Stimulated activated CD4-positive, alpha-beta T cell treated with anti-CD3 and anti-CD28 coated beads, Interleukin-4, amount 100 ng/mL, for 48 hours (primary cell): ENCODE measurements around the gene OSBPL1A.
A peak's percentile ranks its signal among the peaks of the same experiment; 100 is the strongest.
"Not testable (repeated sequence)": the region's sequence is repeated elsewhere in the genome, so short reads cannot be mapped to it uniquely, and the experiment has no call there.

Experiments
- DNase-seq, 2 donors: peaks; one replicate each; pipeline ENCODE4 v3.0.0-alpha.2; 2020; ENCODE audit warnings: low read depth in 2 of 2

The OSBPL1A gene

DNA sequence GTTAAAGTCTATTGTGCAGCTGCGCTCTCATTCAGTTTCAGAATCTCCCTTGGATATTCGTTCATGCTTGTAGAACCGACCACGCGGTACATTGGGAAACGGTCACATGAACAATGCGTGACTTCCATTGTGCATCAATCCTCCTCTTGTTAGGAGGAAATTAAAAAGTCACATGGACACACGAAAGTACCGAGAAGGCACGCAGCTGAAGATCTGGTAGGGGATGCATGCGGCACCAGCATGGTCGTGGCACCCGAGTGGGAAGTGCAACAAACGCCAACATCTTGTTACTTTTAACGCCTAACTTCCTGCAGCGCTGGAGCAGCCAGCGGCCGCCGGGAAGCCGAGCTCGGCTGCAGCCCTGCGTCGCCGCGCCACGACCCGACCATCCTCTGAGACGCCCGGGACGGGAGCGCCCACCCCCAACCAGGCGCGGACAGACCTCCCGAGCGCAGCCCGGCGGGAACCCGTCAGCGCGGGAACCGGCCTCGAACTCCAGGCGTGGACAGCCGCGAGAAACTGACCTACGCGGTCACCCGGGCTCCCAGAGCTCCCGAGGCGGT lies 412 bp downstream of the OSBPL1A start:
- peak; percentile 10 to 13 for DNase-seq

DNA sequence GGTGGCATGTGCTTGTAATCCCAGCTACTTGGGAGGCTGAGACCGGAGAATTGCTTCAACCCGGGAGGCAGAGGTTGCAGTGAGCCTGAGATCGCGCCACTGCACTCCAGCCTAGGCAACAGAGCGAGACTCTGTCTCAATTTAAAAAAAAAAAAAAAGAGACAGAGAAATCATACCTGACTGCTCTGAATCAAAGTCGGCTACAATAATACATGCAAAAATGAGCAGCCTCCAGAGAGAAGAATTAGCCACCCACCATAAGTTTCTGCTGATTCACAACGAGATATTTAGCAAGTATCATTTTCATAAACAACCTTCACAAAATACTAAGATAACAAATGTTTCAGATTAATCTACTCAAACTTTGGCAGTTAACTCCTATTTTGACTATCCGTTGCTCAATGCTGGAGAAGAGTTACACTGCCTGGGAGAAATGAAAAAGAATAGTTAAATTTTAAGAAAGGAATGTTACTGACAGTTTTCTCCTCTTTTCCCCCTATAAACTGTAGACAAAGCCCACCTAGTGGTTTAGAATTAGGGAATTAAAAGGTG lies 1.5 kb downstream of the OSBPL1A start:
- no peak for DNase-seq

DNA sequence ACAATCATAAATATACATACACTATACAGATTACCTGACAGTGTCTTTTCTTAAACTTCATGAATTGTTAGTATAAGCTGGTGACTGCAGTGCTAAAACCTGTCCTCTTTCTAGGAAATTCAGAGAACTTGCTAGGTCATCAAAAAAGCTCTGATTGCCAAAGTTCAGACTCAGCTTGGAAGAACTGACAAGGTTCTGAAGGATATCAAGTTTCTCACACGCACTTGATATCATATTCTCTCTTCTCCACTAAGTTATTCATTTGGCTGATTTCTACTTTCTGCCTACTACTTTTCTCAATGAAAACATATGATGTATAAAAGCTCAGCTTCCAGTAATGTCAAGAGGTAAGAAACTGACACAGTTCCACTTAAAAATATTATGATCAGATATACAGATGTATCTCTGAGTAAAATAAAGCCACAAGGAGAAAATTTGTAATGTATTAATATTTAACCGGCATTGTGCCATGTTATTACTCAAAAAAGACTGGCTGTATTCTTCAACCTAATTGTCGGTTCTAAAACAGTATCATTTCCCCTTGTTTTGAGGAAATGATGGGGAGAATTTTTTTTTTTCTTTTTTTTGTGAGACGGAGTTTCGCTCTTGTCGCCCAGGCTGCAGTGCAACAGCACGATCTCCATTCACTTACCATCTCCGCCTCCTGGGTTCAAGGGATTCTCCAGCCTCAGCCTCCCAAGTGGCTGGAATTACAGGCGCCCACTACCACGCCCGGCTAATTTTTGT lies 2.4 kb downstream of the OSBPL1A start:
- DNase-seq, result no peak

DNA sequence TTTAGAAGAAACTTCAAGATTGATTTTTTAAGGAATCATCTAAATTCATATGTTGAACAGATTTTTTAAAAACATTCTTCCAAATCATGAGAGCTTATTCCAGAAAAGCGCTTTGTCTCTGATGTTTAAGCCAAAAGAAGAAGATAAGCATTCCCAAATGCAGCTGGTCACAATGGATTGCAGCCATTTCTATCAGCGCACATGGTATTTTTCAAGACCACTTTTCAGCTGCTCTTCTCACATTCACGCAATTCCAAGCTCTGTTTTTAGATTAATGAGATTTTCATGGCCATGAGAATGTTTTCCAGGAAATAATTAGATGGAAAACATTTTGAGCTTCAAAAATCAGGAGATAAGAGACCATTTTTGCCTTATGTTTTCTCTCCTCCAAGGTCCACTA lies 8.7 kb downstream of the OSBPL1A start:
- DNase-seq, result no peak

DNA sequence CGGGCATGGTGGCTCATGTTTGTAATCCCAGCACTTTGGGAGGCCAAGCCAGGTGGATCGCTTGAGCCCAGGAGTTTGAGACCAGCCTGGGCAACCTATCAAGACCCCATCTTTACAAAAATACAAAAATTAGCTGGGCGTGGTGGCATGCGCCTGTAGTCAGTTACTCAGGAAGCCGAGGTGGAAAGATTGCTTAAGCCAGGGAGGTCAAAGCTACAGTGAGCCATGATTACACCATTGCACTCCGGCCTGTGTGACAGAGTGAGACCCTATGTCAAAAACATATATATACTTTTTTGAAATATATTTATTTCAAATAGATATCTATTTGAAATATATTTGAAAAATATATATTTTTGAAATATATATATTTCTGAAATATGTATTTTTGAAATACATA lies 10.9 kb downstream of the OSBPL1A start:
- DNase-seq, result no peak

DNA sequence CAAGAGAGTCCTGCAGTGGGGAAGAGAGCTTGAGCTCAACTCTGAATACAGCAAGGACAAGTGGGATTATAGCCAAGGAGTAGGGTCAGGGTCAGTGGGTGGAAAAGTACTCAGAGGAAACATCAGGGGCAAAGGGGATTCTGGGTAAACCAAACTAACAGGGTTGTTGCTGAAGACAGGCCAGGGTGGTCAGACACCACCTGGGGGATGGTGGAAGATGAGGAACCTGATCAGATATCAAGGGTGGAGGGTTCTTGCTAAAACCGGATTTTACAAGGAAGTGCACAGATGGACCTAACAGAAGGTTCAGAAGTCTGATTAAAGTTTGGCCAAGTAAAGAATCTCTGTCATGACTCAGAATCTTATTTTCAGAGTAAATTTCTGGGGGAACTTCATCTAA lies 16.5 kb downstream of the OSBPL1A start:
- DNase-seq, result no peak

DNA sequence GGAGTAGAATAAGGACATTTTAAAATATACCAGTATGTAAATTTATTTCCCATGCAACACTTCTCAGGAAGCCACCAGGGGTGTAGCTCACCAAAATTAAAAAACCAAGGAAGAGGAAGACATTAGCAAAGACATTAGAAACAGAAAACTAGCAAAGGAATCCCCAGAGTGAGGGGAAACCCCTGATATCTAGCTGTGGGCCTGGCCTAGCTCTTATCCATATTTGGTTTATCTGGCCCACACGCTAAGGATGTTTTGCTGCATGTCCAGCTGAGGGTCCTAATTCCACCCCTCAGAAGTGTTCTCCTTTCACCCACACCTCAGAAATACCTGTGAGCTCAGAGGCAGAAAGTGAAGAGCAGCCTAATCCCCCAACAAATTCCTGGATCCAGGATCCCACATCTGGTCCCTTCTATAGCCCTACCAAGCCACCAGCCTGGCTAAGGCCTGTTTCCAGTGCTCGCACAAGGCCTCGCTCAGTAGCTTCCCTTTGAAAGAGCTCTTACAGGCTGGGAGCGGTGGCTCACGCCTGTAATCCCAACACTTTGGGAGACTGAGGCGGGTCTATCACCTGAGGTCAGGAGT lies 17.4 kb downstream of the OSBPL1A start:
- DNase-seq, result no peak

DNA sequence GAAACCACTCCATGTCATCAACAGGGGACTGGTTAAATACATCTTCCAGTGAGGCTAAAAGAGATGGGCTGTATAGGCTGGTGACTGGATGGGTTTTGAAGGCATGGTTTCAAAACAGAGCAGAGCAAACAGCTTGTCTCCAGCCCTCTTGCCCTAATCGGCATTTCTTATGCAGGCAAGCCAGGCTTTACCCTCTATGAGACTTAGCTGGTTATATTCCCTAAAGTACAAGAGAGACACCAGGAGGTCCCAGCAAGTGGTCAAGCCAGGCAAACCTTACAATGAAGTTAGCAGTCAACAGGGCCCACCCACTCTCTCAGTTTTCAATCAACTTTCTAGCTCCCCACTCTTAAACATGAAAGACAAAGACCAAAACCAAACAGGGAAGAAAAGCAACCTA lies 19.0 kb downstream of the OSBPL1A start:
- no peak for DNase-seq

DNA sequence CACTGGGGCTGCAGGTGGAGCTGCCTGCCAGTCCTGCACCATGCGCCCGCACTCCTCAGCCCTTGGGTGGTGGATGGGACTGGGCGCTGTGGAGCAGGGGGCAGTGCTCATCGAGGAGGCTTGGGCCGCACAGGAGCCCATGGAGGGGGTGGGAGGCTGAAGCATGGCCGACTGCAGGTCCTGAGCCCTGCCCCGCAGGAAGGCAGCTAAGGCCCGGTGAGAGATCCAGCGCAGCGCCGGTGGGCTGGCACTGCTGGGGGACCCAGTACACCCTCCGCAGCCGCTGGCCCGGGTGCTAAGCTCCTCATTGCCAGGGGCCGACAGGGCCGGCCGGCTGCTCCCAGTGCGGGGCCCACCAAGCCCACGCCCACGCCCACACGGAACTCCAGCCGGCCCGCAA lies 21.1 kb downstream of the OSBPL1A start:
- not testable (repeated sequence) for DNase-seq

DNA sequence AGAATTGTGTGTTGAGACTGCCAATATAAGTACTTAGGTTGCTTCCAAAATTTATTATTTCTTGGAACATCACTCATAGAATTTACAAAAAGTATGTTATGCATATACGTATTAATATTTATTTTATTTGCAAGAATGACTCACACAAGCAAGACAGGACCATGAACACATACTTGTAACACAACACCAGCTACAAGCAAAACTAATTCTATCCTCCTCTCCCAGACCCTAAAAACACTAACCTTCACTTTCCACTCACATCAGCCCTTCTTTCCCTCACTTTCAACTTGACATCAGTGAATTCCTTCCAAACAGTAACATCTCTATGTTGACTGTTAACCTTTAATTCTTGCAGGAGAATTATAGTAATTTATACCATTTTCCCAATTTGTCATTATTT lies 24.3 kb downstream of the OSBPL1A start:
- DNase-seq, result no peak

DNA sequence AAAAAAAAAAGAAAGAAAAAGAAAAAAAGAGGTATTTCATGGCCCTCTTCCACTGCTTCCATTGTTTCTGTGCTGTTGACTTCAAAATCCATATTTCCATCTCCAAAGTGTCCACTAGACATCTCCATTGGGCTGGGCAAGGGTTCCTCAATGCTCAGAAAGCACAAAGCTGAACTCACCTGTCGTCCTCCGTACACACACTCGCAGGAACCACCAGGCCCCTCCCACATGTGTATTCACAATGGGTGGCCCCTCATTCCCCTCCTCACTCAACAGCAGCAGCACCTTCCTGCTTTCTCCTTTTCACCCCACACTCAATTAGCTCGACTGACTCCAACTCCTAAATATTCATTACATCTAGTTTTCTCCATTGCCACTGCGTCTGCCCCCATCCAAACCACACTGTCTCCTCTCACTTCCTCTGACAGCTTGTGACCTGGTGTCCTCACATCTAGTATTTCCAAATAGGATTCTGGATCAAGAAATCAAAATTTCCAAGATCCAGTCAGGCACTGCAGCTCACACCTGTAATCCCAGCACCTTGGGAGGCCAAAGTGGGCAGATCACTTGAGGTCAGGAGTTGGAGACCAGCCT lies 25.2 kb downstream of the OSBPL1A start:
- DNase-seq, result no peak

DNA sequence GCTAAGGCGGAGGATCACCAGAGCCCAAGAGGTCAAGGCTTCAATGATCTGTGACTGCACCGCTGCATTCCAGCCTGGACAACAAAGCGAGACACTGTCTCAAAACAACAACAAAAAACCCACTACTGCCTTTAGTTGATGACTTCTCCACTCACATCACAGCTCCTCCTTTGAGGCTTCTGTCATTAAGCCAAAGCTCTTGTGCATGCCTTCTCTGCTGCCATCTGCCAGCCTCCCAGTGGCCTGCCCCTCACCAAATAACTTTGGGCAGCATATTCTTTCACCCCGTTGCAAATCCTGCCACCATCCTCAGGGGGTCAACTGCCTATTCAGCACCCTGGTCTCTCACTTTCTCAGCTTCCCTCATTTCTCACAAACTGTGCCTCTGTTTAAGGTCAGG lies 27.5 kb downstream of the OSBPL1A start:
- no peak for DNase-seq

DNA sequence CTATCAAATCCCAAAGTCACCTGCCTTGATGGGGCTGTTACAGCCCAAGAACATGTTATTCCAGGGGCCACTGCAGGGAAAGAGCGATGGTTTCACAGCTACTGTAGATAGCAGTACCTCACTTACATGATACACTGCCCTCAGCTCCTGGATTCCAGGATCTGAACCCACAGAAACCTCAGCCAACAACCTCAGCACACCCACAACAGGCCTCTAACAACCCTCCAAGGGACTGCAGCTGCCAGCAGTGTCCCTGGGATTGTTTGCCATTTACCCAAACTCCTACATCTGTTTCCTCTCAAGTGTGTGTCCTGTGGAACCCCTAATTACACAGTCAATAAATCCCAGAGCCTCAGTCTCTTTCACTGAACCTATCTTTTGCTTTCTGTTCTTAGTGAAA lies 28.2 kb downstream of the OSBPL1A start:
- DNase-seq, result peak; percentile 28 to 44

DNA sequence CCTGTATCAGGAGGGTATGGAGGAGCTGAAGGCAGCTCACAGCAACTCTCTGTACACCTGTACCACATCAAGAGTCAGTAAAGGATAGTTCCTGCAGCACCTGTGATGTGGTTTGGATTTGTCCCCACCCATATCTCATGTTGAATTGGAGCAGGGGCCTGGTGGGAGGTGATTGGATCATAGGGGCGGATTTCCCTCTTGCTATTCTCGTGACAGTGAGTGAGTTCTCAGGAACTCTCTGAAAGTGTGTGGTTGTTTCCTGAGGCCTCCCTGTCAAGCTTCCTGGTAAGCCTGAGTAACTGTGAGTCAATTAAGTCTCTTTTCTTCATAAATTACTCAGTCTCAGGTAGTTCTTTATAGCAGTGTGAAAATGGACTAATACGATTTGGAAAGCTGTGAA lies 28.9 kb downstream of the OSBPL1A start:
- DNase-seq, result peak; percentile 47 to 56

DNA sequence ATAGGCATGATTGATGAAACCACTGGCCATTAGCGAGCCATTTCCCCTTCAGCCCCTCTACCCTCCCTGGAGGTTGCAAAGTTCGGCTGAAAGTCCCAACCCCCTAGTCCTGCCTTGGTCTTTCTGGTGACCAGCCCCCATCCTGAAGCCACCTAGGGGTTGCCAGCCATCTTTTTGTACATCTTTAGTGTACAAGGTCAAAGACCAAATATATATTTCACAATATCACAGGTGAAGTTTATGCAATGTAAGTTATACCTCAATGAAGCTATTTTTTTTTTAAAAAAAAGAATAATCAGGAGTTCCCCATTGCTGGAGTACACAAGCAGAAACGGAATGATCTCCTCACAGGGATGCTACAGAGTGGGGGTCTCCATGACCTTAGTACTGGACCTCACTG lies 31.3 kb downstream of the OSBPL1A start:
- no peak for DNase-seq

DNA sequence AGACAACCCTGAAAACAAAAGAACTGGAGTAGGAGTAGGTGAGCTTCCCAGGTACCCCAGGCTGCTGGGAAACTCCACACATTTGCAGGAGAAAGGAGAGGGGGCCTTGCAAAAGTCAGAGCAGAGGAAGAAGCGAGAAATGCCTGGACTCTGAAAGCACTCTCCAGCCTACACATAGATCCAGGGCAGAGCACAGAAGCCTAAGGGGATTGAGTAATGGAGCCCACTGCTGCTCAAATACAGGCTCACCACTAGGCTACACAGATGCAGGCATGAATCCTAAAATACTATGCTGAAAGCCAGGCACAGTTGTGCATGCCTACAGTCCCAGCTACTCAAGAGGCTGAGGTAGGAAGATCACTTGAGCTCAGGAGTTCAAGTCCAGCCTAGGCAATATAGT lies 33.4 kb downstream of the OSBPL1A start:
- no peak for DNase-seq

DNA sequence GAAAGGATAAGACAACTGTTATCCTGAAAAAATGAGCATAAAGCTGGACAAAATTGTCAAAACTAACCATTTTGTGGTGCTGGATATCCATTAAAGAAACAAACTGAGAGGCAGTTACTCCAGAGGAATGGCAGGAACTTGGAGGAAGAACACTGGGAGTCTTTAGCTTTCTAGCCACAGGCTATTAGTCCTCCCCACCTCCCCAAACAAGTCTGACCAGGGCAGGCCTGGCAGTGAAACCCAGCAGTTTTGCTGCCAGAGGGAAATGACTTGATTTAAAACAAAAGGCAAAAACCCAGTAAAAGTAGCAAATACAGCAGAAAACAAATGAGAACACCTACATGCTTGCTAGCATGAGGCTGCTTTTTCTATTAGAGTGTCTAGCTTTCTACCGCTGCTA lies 34.9 kb downstream of the OSBPL1A start:
- DNase-seq, result no peak

DNA sequence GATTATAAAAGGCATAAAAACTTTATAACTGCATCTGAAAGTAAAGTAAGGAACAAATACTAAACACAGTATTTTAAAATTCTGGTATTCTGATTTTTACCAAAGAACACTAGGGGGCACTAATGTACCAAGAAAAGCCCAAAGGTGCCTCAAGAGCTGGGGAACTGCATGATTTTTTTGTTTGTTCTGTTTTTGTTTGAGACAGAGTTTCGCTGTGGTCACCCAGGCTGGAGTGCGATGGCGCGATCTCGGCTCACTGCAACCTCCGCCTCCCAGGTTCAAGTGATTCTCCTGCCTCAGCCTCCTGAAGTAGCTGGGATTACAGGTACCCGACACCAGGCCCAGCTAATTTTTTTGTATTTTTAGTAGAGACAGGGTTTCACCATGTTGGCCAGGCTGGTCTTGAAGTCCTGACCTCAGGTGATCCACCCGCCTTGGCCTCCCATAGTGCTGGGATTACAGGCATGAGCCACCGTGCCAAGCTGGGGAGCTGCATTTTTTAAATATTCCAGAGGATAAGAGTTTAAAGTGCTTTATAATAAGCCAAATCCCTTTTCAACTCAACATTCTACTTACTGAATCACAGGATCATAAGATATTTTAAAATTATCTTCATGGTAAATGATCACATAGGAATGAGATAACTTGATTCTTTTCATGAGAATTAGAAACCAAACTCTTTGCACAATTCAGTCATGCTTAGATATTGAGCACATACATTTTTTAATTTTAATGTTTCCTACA lies 37.7 kb downstream of the OSBPL1A start:
- not testable (repeated sequence) for DNase-seq

DNA sequence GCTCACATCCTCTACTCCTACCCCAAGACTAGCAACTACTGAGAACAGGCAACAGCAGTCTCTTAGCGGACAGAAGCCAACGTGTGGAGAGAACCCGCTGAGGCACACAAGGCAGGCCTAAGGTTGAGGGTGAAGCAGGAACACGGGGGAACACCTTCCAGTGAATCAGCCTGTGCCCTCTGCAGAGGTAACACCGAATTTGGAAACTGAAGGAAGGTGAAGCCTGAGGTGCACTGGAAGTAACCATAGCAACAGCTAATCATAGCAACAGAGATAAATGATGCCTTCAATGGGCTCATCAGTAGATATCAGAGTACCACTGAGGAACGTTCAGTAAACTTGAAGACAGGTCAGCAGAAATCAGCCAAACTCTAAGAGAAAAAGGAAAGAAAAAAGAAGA lies 43.3 kb downstream of the OSBPL1A start:
- no peak for DNase-seq

DNA sequence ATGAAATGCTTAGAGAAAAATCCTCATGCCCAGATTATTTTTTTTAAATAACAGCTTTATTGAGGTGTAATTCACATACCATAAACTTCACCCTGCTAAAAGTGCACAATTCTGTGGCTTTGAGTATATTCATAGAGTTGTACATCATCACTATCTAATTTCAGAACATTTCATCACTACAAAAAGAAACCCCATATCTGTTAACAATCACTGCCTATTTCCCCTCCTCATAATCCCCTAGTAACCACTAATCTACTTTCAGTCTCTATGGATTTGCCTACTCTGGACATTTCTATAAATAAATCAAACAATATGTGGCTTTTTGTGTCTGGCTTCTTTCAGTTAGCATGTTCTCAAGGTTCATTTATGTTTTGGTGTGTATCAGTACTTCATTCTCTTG lies 51.4 kb downstream of the OSBPL1A start:
- no peak for DNase-seq

DNA sequence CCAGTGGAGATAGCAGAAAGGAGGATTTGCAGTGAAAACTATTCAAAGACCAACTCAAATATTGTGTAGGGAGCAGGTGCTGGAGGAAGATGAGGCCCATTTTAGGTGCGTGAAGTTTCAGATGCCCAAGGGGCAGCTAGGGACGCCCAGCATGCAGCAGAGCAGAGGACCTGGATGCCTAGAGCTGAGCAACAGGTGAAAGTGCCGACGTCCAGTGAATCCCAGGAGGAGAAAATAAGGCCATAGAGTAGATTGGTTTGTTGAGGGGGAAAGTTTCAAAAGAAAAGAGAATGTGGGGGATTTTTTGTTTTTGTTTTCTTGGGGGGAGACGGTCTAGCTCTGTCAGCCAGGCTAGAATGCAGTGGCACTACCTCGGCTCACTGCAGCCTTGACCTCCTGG lies 53.1 kb downstream of the OSBPL1A start:
- no peak for DNase-seq

DNA sequence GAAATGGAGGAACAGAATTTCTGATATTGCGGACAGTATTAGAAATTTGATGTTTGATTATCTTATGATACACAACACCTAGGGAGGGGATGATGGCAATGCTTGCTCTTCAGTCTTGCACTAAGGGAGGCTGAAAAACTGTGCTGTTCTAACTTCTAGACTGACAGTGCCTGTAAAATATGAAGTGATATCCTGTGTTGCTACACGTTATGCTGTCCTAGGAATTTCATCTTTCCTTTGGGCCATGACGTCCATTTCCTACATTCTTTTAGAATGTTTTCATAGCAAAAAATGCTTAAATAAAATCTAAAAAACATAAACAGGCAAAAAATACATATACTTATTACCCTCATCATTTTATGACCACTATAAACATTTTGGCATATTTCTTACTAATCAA lies 55.3 kb downstream of the OSBPL1A start:
- DNase-seq, result no peak
